SH-SY5Y (cell line): ENCODE measurements around the gene CDH20.

Experiments used
- GATA2 ChIP-seq: IDR thresholded peaks from 2 replicates; pipeline ENCODE4 v1.6.1; 2011; ENCODE audit warnings: mild to moderate bottlenecking, low read depth, low read length
- GATA3 ChIP-seq: IDR thresholded peaks from 2 replicates; pipeline ENCODE4 v1.6.1; 2011; ENCODE audit warnings: low read depth, mild to moderate bottlenecking, low read length, moderate library complexity

DNA sequence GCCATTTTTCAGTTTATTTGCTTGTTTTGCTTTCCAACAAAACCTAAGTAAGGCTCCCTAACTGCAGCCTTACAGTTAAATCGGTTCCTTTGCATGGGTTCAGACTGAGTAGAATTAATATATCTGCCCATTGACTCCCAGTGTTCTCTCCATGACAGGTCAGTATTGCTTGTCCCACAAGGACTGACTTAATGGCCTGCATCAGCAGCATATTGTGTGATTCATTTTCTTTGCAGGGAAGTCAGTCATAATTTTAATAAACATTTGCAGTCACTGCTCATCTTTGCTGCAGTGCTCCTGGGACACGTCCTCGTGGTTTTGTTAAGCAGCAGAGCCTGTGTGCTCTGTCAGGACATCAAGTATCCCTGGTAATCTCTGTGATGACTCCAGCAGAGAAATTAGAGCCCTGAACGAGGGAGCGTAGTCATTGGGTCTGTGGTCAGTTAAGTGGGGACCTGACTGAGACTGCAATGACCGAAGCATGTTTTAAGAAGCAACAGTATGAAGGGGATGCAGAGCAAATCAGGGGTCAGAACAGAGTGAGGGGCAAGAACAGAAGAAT, 93.3 kb downstream of the CDH20 start:
- TF ChIP-seq GATA3: no peak
- no peak for TF ChIP-seq GATA2
